Kidney (tissue), 14 donors: Measurements from ENCODE around the gene GRID1. TPM values are rescaled to one million over a fixed set of nuclear protein-coding genes. Genes with fewer than 3 reads are reported as not detected.

Experiments
- DNase-seq, 5 donors: peaks; one replicate each; pipeline ENCODE4 v3.0.0-alpha.2; 2013 to 2020
- FAIRE-seq: peaks from 2 replicates; lab custom pipeline; 2012; peaks lifted over from hg19 to GRCh38; lab: Jason Lieb, UNC
- H3K27ac ChIP-seq, 2 donors: one replicate each; pipeline ENCODE4 v1.7.0; 2013; ENCODE audit warnings: low read depth in 2 of 2, low read length in 2 of 2, inconsistent platforms in 1 of 2
- H3K27me3 ChIP-seq: one replicate; pipeline ENCODE4 v1.7.1; 2013; ENCODE audit warnings: low read length, inconsistent platforms; ENCODE audit not compliant: control insufficient read depth, insufficient read depth
- H3K36me3 ChIP-seq, 3 donors: one replicate each; pipeline versions ENCODE4 v1.7.0 to v1.7.1; 2013; ENCODE audit warnings: low read length in 3 of 3, control low read depth in 1 of 3, inconsistent platforms in 1 of 3; ENCODE audit not compliant: insufficient read depth in 3 of 3, control insufficient read depth in 2 of 3
- H3K4me1 ChIP-seq, 3 donors: one replicate each; pipeline versions ENCODE4 v1.7.0 to v1.7.1; 2013; ENCODE audit warnings: low read length in 3 of 3, inconsistent platforms in 1 of 3, low read depth in 1 of 3; ENCODE audit not compliant: control insufficient read depth in 2 of 3, insufficient read depth in 2 of 3
- H3K4me3 ChIP-seq, 3 donors: one replicate each; pipeline versions ENCODE4 v1.7.0 to v1.8.1; 2013; ENCODE audit warnings: low read length in 3 of 3, control low read depth in 1 of 3, inconsistent platforms in 1 of 3
- H3K9ac ChIP-seq, 3 donors: one replicate each; pipeline versions ENCODE4 v1.7.0 to v1.7.1; 2013; ENCODE audit warnings: low read length in 3 of 3, control low read depth in 1 of 3, inconsistent platforms in 1 of 3
- H3K9me3 ChIP-seq, 3 donors: one replicate each; pipeline versions ENCODE4 v1.7.0 to v1.7.1; 2013; ENCODE audit warnings: low read length in 3 of 3, control low read depth in 1 of 3, inconsistent platforms in 1 of 3; ENCODE audit not compliant: control insufficient read depth in 2 of 3, insufficient read depth in 1 of 3
- CTCF ChIP-seq: IDR thresholded peaks from 3 replicates; pipeline ENCODE4 v1.5.1; 2012; ENCODE audit warnings: mild to moderate bottlenecking, moderate library complexity, borderline replicate concordance; ENCODE audit not compliant: insufficient read depth; ENCODE audit errors: extremely low read depth
- intact Hi-C: fragments of 100-400 bp; cut with DNase I; formaldehyde crosslinking; loops from one replicate; pipeline ENCODE4 v1.11.1; 2022
- polyA plus RNA-seq: library from polyadenylated mRNA; stranded (reverse); fragments of 350-450 nt; fragmentation: Illumina TruSeq; extraction: RNeasy Lipid Tissue Mini Kit (QIAGEN cat#74804); gene quantifications from one replicate; pipeline ENCODE4 v1.2.3, GENCODE V29; 2014; ENCODE audit warnings: low read depth, low replicate concordance; ENCODE audit not compliant: insufficient read depth
- total RNA-seq: library from RNA; stranded (reverse); fragmentation: NEBNext Ultra II Directional; extraction: Animal tissue kit (Norgen Biotek cat#: 25700); gene quantifications from one replicate; pipeline ENCODE4 v1.2.1, GENCODE V29; 2021
- donor health status: control.
- donor health status: control.
- donor health status: control.
- donor health status: control.
- donor health status: control.
- donor health status: DM: yes; HTN: yes; CAD: no.
- donor health status: Normal renal cell carcinoma (clear cell type).

GRID1 gene
- total and polyA plus RNA-seq, 2 donors from 2014 or later: 0.37 to 1.4 TPM

- no peaks in the 10 kb centered on the region for H3K36me3 ChIP-seq
- no peak overlapping the region for H3K4me3 ChIP-seq
- DNase-seq (no peak), FAIRE-seq (no peak)
- H3K9ac ChIP-seq: no peak overlapping the region
- H3K27me3 ChIP-seq: no peaks in the 10 kb centered on the region
- no peak for TF ChIP-seq CTCF
- H3K4me1 ChIP-seq: no peaks in the 10 kb centered on the region
- no peak overlapping the region for H3K27ac ChIP-seq
- intact Hi-C loops: no loop called here
- peaks cover 0 to 4% (median 2%) of the 10 kb centered on the region in 3 donors for H3K9me3 ChIP-seq
Measured at GRCh38 chr10:85832988-85833387, 533.6 kb downstream of the GRID1 start.

GRCh38 chr10:85831422-85831821 is 535.2 kb downstream of the GRID1 start:
- Histone ChIP-seq H3K36me3 (no peaks in the 10 kb centered on the region), H3K4me3 (no peak overlapping the region), H3K9me3 (peaks cover 0 to 3% (median 0%) of the 10 kb centered on the region in 3 donors), H3K27ac (no peak overlapping the region), H3K4me1 (no peaks in the 10 kb centered on the region), H3K9ac (no peak overlapping the region), H3K27me3 (no peaks in the 10 kb centered on the region)
- DNase-seq: no peak
- TF ChIP-seq CTCF: no peak
- FAIRE-seq: no peak
- intact Hi-C loops: no loop called here

DNA sequence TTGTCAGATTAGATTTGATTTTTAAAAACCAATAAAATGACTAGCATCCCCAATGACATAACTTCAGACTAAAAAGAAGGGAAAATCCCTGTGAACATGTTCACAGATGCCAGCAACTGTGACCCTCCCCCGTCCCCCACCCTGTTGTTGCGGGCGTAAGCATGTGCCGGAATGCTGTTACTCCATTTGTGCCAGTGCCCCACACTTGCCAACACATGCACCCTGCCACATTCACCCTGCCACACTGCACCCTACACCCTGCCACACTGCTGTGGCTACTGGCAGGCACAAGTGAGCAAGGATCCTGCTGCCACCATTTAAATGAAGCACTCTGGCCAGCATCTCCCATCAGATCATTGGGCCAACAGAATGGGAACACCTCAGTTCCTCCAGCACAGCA is 540.2 kb downstream of the GRID1 start:
- H3K36me3 ChIP-seq: no peaks in the 10 kb centered on the region
- FAIRE-seq (no peak), DNase-seq (no peak)
- intact Hi-C loops: no loop called here
- no peak overlapping the region for H3K9ac ChIP-seq
- no peaks in the 10 kb centered on the region for H3K4me1 ChIP-seq
- H3K27ac ChIP-seq: no peak overlapping the region
- H3K27me3 ChIP-seq: no peaks in the 10 kb centered on the region
- no peak overlapping the region for H3K4me3 ChIP-seq
- TF ChIP-seq CTCF: no peak
- no peaks in the 10 kb centered on the region for H3K9me3 ChIP-seq

- DNase-seq (no peak), FAIRE-seq (no peak)
- H3K4me1 ChIP-seq: no peaks in the 10 kb centered on the region
- no peak overlapping the region for H3K27ac ChIP-seq
- intact Hi-C loops: no loop called here
- TF ChIP-seq CTCF: no peak
- peaks cover 0 to 8% (median 0%) of the 10 kb centered on the region in 3 donors for H3K9me3 ChIP-seq
- H3K36me3 ChIP-seq: no peaks in the 10 kb centered on the region
- H3K9ac ChIP-seq: no peak overlapping the region
- no peaks in the 10 kb centered on the region for H3K27me3 ChIP-seq
- H3K4me3 ChIP-seq: no peak overlapping the region
Measured at GRCh38 chr10:85811405-85811804, 555.2 kb downstream of the GRID1 start.
